ENCODE data around the gene ZSWIM1. TPM values are rescaled to one million over a fixed set of nuclear protein-coding genes. Genes with fewer than 3 reads are reported as not detected.
"Not testable (repeated sequence)": the region's sequence is repeated elsewhere in the genome, so short reads cannot be mapped to it uniquely, and the experiment has no call there.

The ZSWIM1 gene
- total RNA-seq, 1 donor from 2014 or later: 17.3 TPM

DNA sequence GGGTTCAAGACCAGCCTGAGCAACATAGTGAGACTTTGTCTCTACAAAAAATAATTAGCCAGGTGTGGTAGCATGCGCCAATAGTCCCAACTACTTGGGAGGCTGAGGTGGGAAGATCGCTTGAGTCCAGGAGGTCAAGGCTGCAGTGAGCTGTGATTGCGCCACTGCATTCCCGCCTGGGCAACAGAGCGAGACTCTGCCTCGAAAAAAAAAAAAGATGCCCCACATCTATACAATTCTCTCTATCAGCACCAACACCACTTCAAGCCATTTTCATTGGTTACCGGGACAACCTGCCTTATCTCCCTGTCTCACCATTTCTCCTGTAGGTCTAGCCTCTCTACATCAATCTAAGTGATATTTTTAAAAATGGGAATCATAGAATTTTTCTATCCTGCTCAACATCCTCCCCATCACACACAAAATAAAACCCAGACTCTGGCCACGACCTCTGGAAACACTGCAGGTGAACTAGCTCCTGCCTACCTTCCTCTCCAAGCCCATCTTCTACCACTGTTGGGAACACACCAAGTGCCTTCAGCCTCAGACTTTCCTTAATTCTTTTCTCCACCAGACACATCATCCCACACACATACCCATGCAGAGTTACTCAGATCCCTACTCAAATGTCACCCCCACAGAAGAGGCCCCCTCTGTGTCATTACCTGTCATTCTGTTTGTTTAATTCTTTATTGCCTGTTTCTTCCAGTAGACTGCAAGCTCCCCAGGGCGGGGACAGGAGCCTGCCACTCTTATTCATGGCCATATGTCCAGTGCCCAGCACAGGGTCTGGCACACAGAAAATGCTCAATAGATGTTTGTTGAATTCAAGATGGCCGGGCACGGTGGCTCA lies 40.5 kb downstream of the ZSWIM1 start:
- H3K4me3 Mint-ChIP-seq: no peak overlapping the region
- H3K27ac Mint-ChIP-seq: no peak overlapping the region
- no peaks in the 10 kb centered on the region for H3K9me3 Mint-ChIP-seq
- no peaks in the 10 kb centered on the region for H3K36me3 Mint-ChIP-seq
- DNase-seq (ENCODE audit: extremely low spot score, unreplicated experiment): no peak
- peaks cover 13% of the 10 kb centered on the region for H3K27me3 Mint-ChIP-seq
- H3K4me1 Mint-ChIP-seq (ENCODE audit: unreplicated experiment): peaks cover 22% of the 10 kb centered on the region
- TF ChIP-seq, protein P1, sequence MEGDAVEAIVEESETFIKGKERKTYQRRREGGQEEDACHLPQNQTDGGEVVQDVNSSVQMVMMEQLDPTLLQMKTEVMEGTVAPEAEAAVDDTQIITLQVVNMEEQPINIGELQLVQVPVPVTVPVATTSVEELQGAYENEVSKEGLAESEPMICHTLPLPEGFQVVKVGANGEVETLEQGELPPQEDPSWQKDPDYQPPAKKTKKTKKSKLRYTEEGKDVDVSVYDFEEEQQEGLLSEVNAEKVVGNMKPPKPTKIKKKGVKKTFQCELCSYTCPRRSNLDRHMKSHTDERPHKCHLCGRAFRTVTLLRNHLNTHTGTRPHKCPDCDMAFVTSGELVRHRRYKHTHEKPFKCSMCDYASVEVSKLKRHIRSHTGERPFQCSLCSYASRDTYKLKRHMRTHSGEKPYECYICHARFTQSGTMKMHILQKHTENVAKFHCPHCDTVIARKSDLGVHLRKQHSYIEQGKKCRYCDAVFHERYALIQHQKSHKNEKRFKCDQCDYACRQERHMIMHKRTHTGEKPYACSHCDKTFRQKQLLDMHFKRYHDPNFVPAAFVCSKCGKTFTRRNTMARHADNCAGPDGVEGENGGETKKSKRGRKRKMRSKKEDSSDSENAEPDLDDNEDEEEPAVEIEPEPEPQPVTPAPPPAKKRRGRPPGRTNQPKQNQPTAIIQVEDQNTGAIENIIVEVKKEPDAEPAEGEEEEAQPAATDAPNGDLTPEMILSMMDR (conservative IDR thresholded peaks at IDR 0.05): no peak

DNA sequence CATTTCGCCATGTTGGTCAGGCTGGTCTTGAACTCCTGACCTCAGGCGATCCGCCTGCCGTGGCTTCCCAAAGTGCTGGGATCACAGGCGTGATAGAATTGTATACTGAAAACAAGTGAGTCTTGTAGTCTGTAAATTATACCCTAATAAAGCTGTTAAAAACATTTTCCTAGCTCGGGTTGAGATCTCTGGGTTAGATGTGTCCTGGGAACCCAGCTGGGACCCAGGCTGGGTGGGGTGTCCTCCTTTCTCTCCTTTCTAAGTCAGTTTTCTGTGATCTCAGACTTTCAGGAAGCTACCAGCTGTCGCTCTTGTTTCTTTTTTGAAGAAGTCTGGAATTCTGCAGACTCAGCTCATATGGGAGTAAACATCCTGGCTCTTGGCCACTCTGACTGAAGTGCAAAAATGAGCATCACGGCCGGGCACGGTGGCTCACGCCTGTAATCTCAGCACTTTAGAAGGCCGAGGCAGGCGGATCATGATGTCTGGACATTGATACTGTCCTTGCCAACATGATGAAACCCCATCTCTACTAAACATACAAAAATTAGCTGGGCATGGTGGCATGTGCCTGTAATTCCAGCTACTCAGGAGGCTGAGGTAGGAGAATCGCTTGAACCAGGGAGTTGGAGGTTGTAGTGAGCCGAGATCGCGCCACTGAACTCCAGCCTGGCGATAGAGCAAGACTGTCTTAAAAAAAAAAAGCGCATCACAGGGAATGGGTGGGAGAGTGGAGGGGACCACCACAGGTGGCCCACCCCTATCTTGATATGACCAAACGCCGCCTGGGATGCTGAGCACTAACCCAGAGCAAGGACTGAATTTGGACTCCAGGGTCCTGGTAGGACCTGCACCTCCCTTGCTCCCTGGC lies 43.6 kb downstream of the ZSWIM1 start:
- Mint-ChIP-seq H3K9me3 (no peaks in the 10 kb centered on the region), H3K27me3 (peaks cover 10% of the 10 kb centered on the region), H3K36me3 (no peaks in the 10 kb centered on the region), H3K4me3 (peak overlapping the region; percentile 13), H3K27ac (peak overlapping the region; percentile 62), H3K4me1 (ENCODE audit: unreplicated experiment) (peaks cover 22% of the 10 kb centered on the region)
- TF ChIP-seq, protein P1 (conservative IDR thresholded peaks at IDR 0.05): no peak
- DNase-seq (ENCODE audit: extremely low spot score, unreplicated experiment): no peak

DNA sequence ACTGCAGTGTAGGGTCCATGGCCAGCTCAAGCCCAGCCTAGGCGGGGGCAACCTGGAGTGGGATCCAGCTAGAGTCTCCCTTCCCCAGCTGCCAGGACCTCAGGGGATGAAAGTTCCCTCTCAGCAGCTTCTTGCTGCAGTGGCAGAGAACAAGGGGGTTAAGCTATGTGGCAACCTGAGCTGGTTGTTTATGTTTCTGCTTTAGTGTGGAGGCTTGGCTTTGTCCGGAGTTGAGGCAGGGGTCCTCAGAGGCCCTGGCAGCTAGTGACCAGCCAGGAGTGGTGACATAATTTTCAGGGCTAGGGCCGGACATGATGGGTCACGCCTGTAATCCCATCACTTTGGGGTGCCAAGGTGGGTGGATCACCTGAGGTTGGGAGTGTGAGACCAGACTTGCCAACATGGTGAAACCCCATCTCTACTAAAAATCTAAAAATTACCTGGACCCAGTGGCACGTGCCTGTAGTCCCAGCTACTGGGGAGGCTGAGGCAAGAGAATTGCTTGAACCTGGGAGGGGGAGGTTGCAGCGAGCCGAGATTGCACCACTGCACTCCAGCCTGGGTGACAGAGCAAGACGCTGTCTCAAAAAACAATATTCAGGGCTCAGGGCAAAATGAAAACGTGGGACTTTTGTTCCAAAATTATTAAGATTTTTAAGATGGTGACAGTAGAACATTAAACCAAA lies 44.9 kb downstream of the ZSWIM1 start:
- H3K4me1 Mint-ChIP-seq (ENCODE audit: unreplicated experiment): peaks cover 16% of the 10 kb centered on the region
- H3K9me3 Mint-ChIP-seq: no peaks in the 10 kb centered on the region
- no peak overlapping the region for H3K27ac Mint-ChIP-seq
- H3K36me3 Mint-ChIP-seq: no peaks in the 10 kb centered on the region
- no peak for DNase-seq (ENCODE audit: extremely low spot score, unreplicated experiment)
- H3K4me3 Mint-ChIP-seq: no peak overlapping the region
- peaks cover 6% of the 10 kb centered on the region for H3K27me3 Mint-ChIP-seq
- TF ChIP-seq, protein P1 (conservative IDR thresholded peaks at IDR 0.05): no peak

DNA sequence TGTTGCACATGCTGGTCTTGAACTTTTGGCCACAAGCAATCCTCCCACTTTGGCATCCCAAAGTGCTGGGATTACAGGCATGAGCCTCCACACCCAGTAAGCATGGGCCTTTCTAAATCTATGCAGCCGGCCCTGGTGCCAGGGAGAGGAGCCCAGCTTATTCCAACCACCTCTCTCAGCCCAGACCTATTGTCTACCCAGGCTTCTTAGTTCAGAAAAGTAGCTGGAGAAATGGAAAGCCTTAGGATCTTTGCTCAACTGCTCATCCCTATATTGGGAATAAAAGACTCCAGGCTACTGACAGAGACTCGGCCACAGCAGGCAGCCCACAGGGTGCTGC lies 45.7 kb downstream of the ZSWIM1 start:
- no peaks in the 10 kb centered on the region for H3K9me3 Mint-ChIP-seq
- peaks cover 2% of the 10 kb centered on the region for H3K27me3 Mint-ChIP-seq
- H3K4me1 Mint-ChIP-seq (ENCODE audit: unreplicated experiment): peaks cover 13% of the 10 kb centered on the region
- no peak overlapping the region for H3K4me3 Mint-ChIP-seq
- DNase-seq (ENCODE audit: extremely low spot score, unreplicated experiment): no peak
- no peak overlapping the region for H3K27ac Mint-ChIP-seq
- no peaks in the 10 kb centered on the region for H3K36me3 Mint-ChIP-seq
- TF ChIP-seq, protein P1 (conservative IDR thresholded peaks at IDR 0.05): no peak

DNA sequence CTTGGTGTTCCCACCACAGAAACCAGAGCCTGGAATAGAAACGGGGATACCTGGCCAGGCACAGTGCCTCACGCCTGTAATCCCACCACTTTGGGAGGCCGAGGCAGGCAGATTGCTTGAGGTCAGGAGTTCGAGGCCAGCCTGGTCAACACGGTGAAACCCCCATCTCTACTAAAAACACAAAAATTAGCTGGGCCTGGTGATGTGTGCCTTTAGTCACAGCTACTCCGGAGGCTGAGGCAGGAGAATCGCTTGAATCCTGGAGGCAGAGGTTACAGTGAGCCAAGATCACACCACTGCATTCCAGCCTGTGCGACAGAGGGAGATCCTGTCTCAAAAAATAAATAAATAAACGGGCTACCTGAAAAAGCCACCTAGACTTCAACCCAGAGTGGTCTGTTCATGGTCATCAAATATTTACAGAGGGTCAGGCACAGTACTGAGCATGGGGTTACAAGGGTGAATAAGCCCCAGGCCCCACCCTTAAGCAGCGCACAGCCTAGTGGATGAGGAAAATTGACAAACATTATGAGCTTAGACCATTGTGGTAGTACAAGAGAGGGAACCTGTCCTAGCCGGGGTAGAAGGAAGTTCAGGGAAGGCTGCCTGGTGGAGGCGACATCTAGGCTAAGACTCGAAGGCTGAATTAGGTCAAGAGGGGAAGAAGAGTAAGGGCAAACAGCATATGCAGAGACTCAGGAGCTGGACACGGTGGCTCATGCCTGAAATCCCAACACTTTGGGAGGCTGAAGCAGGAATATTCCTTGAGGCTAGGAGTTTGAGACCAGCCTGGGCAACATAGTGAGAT lies 46.2 kb downstream of the ZSWIM1 start:
- H3K27ac Mint-ChIP-seq: peak overlapping the region; percentile 27
- no peak for DNase-seq (ENCODE audit: extremely low spot score, unreplicated experiment)
- no peaks in the 10 kb centered on the region for H3K36me3 Mint-ChIP-seq
- no peaks in the 10 kb centered on the region for H3K9me3 Mint-ChIP-seq
- TF ChIP-seq, protein P1 (conservative IDR thresholded peaks at IDR 0.05): no peak
- no peak overlapping the region for H3K4me3 Mint-ChIP-seq
- H3K27me3 Mint-ChIP-seq: no peaks in the 10 kb centered on the region
- peaks cover 11% of the 10 kb centered on the region for H3K4me1 Mint-ChIP-seq (ENCODE audit: unreplicated experiment)

DNA sequence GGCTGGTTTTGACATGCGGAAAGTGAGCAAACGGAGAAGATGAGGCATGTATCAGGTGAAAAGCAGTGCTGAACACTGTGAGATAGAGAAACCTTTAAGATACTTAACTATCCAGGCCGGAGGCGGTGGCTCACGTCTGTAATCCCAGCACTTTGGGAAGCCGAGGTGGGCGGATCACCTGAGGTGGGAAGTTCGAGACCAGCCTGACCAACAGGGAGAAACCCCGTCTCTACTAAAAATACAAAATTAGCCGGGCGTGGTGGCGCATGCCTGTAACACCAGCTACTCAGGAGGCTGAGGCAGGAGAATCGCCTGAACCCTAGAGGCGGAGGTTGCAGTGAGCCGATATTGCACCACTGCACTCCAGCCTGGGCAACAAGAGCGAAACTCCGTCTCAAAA lies 50.7 kb downstream of the ZSWIM1 start:
- H3K9me3 Mint-ChIP-seq; H3K36me3 Mint-ChIP-seq; H3K27ac Mint-ChIP-seq; H3K27me3 Mint-ChIP-seq; DNase-seq (ENCODE audit: extremely low spot score, unreplicated experiment); H3K4me3 Mint-ChIP-seq; H3K4me1 Mint-ChIP-seq (ENCODE audit: unreplicated experiment): not testable (repeated sequence)
